HEK293T (cell line): ENCODE data around the gene LRRTM4.
"Not testable (repeated sequence)": the region's sequence is repeated elsewhere in the genome, so short reads cannot be mapped to it uniquely, and the experiment has no call there.

Experiments used
- ARNT ChIP-seq: fragments of 450-650 bp; IDR thresholded peaks from 2 replicates; pipeline ENCODE4 v1.6.1; 2017; ENCODE audit warnings: mild to moderate bottlenecking
- BHLHE40 ChIP-seq: fragments of 450-650 bp; IDR thresholded peaks from 2 replicates; pipeline ENCODE4 v1.6.1; 2016; ENCODE audit warnings: mild to moderate bottlenecking, moderate library complexity, borderline replicate concordance
- CTBP1 ChIP-seq: fragments of 450-650 bp; IDR thresholded peaks from 2 replicates; pipeline ENCODE4 v1.6.1; 2016; ENCODE audit warnings: borderline replicate concordance
- ELF4 ChIP-seq: fragments of 450-650 bp; IDR thresholded peaks from 2 replicates; pipeline ENCODE4 v1.6.1; 2017; ENCODE audit warnings: antibody characterized with exemption
- FOXK2 ChIP-seq: fragments of 450-650 bp; IDR thresholded peaks from 2 replicates; pipeline ENCODE4 v1.6.1; 2016; ENCODE audit warnings: mild to moderate bottlenecking
- FOXM1 ChIP-seq: fragments of 450-650 bp; IDR thresholded peaks from 2 replicates; pipeline ENCODE4 v1.6.1; 2017; ENCODE audit warnings: mild to moderate bottlenecking, borderline replicate concordance
- L3MBTL2 ChIP-seq: fragments of 450-650 bp; conservative IDR thresholded peaks from 2 replicates; pipeline ENCODE4 v1.6.1; 2016; ENCODE audit warnings: mild to moderate bottlenecking
- LEF1 ChIP-seq: fragments of 450-650 bp; IDR thresholded peaks from 2 replicates; pipeline ENCODE4 v1.6.1; 2017; ENCODE audit warnings: mild to moderate bottlenecking, borderline replicate concordance
- NFRKB ChIP-seq: fragments of 450-650 bp; IDR thresholded peaks from 2 replicates; pipeline ENCODE4 v1.6.1; 2016; ENCODE audit warnings: mild to moderate bottlenecking, moderate library complexity
- SP1 ChIP-seq: fragments of 450-650 bp; IDR thresholded peaks from 2 replicates; pipeline ENCODE4 v1.6.1; 2017
- SUZ12 ChIP-seq: fragments of 450-650 bp; IDR thresholded peaks from 2 replicates; pipeline ENCODE4 v1.6.1; 2016; ENCODE audit warnings: mild to moderate bottlenecking
- TARDBP ChIP-seq: fragments of 450-650 bp; IDR thresholded peaks from 2 replicates; pipeline ENCODE4 v1.6.1; 2016
- ZNF384 ChIP-seq: fragments of 450-650 bp; IDR thresholded peaks from 2 replicates; pipeline ENCODE4 v1.6.1; 2016
- TF ChIP-seq, protein P1 (sequence below): fragments of 450-650 bp; IDR thresholded peaks from 2 replicates; pipeline ENCODE4 v1.6.1; 2016

DNA sequence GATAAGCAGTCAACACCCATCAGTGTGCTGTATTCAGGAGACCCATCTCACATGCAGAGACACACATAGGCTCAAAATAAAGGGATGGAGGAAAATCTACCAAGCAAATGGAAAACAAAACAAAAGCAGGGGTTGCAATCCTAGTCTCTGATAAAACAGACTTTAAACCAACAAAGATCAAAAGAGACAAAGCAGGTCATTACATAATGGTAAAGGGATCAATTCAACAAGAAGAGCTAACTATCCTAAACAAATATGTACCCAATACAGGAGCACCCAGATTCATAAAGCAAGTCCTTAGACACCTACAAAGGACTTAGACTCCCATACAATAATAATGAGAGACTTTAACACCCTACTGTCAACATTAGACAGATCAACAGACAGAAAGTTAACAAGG lies 358.2 kb downstream of the LRRTM4 start:
- TF ChIP-seq SP1, NFRKB, L3MBTL2, ELF4, FOXM1, BHLHE40, CTBP1, SUZ12, TARDBP, FOXK2, ARNT, LEF1, ZNF384: not testable (repeated sequence)
- TF ChIP-seq, protein P1, sequence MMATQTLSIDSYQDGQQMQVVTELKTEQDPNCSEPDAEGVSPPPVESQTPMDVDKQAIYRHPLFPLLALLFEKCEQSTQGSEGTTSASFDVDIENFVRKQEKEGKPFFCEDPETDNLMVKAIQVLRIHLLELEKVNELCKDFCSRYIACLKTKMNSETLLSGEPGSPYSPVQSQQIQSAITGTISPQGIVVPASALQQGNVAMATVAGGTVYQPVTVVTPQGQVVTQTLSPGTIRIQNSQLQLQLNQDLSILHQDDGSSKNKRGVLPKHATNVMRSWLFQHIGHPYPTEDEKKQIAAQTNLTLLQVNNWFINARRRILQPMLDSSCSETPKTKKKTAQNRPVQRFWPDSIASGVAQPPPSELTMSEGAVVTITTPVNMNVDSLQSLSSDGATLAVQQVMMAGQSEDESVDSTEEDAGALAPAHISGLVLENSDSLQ = not testable (repeated sequence)
